ENCODE measurements around the gene SAE1. TPM values are rescaled to one million over a fixed set of nuclear protein-coding genes. Genes with fewer than 3 reads are reported as not detected.

The SAE1 gene
- total and polyA plus RNA-seq, 10 of the 15 experiments (the other 5 are each of a cell fraction or from before 2014, with no cell fraction given), result 62.0 to 246 (median 148) TPM

- TF ChIP-seq SUPT20H (IDR thresholded peaks at IDR 0.05; ENCODE audit: borderline replicate concordance, control insufficient read depth, low read depth, low read length), result no peak
- TF ChIP-seq ZNF384 (IDR thresholded peaks at IDR 0.05; ENCODE audit: borderline replicate concordance, low read depth, low read length), result no peak
- no peak for TF ChIP-seq ATF7 (IDR thresholded peaks at IDR 0.05; ENCODE audit: low read depth)
- TF ChIP-seq RBBP5 (conservative IDR thresholded peaks at IDR 0.05), result no peak
- TF ChIP-seq, protein P1, sequence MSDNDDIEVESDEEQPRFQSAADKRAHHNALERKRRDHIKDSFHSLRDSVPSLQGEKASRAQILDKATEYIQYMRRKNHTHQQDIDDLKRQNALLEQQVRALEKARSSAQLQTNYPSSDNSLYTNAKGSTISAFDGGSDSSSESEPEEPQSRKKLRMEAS (IDR thresholded peaks at IDR 0.05; ENCODE audit: low read depth, low read length), result no peak
- no peak for TF ChIP-seq POLR2AphosphoS5 (IDR thresholded peaks at IDR 0.05; ENCODE audit: low read length)
- TF ChIP-seq MEF2B (IDR thresholded peaks at IDR 0.05; ENCODE audit: partially characterized antibody, poor library complexity, severe bottlenecking), result no peak
- TF ChIP-seq BCL3 (IDR thresholded peaks at IDR 0.05; ENCODE audit: borderline replicate concordance, insufficient read depth, low read depth, low read length, poor library complexity, severe bottlenecking), result no peak
- TF ChIP-seq CEBPB (IDR thresholded peaks at IDR 0.05; ENCODE audit: borderline replicate concordance in 1 of 2, low read depth in 2 of 2, low read length in 2 of 2), result no peak
- TF ChIP-seq, protein P2, sequence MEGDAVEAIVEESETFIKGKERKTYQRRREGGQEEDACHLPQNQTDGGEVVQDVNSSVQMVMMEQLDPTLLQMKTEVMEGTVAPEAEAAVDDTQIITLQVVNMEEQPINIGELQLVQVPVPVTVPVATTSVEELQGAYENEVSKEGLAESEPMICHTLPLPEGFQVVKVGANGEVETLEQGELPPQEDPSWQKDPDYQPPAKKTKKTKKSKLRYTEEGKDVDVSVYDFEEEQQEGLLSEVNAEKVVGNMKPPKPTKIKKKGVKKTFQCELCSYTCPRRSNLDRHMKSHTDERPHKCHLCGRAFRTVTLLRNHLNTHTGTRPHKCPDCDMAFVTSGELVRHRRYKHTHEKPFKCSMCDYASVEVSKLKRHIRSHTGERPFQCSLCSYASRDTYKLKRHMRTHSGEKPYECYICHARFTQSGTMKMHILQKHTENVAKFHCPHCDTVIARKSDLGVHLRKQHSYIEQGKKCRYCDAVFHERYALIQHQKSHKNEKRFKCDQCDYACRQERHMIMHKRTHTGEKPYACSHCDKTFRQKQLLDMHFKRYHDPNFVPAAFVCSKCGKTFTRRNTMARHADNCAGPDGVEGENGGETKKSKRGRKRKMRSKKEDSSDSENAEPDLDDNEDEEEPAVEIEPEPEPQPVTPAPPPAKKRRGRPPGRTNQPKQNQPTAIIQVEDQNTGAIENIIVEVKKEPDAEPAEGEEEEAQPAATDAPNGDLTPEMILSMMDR (IDR thresholded peaks at IDR 0.05 in 2 of 3, conservative IDR thresholded peaks at IDR 0.05 in 1 of 3; ENCODE audit: control insufficient read depth in 2 of 3, extremely low read depth in 1 of 3, insufficient read depth in 1 of 3, low read depth in 3 of 3, low read length in 3 of 3), result no peak
- TF ChIP-seq CREB1 (IDR thresholded peaks at IDR 0.05; ENCODE audit: low read depth), result no peak
- TF ChIP-seq PAX8 (IDR thresholded peaks at IDR 0.05), result no peak
- no peak for TF ChIP-seq KLF5 (IDR thresholded peaks at IDR 0.05; ENCODE audit: partially characterized antibody)
- TF ChIP-seq SMAD5 (IDR thresholded peaks at IDR 0.05; ENCODE audit: low read depth), result no peak
- ChIA-PET POLR2A (no interaction called here), RAD21 (ENCODE audit: unreplicated experiment) (no interaction called here), CTCF (interaction anchor here (1.5 kb wide), 1 partner anchor 23 kb away, joined by 7 read pairs; no protein-coding TSS in a partner anchor), SMC1A (ENCODE audit: uncharacterized antibody, unreplicated experiment) (interaction anchor here (0.5 kb wide), 1 partner anchor 40 kb away, joined by 3 read pairs; no protein-coding TSS in a partner anchor)
- Histone ChIP-seq H3K27me3 (replicated peaks in 1 of 2; ENCODE audit: control insufficient read depth in 2 of 2, insufficient read depth in 2 of 2, low read length in 1 of 2) (no peaks in the 10 kb centered on the region), H3K27ac (ENCODE audit: control insufficient read depth, insufficient read depth) (no peak overlapping the region), H2AFZ (ENCODE audit: control insufficient read depth, low read depth, low read length) (no peak overlapping the region), H3K4me3 (no peak overlapping the region), H3K4me1 (ENCODE audit: control insufficient read depth, insufficient read depth, low read length) (peaks cover 5% of the 10 kb centered on the region), H3K9me3 (replicated peaks; ENCODE audit: control insufficient read depth, insufficient read depth, low read length) (no peaks in the 10 kb centered on the region), H4K20me1 (ENCODE audit: control insufficient read depth, insufficient read depth) (no peaks in the 10 kb centered on the region), H3K79me2 (ENCODE audit: control insufficient read depth, insufficient read depth, low read length) (peaks cover 1% of the 10 kb centered on the region; the same call in 1 of the 2 replicates), H3K9ac (ENCODE audit: control insufficient read depth, insufficient read depth, low read length) (no peak overlapping the region), H3K36me3 (ENCODE audit: control insufficient read depth in 2 of 2, insufficient read depth in 2 of 2, low read length in 1 of 2) (peaks cover 6 to 8% of the 10 kb centered on the region in 2 experiments), H3K4me2 (ENCODE audit: control insufficient read depth, insufficient read depth) (no peak overlapping the region)
- in situ Hi-C loops (cut with MboI), result no loop called here
- ATAC-seq, result no peak
- intact Hi-C loops (cut with micrococcal nuclease; ENCODE audit: unreplicated experiment), result no loop called here
- WGBS (ENCODE audit: insufficient coverage, insufficient replicate concordance, low lambda C conversion rate, missing lambda C conversion rate), result 81% methylated on average over 28 of the region's 33 CpGs
- FAIRE-seq, result no peak
- DNase-seq (ENCODE audit: low read depth, low spot score), result no peak
- BruUV-seq (replicated peaks), result no TSS peak
These were observed 90.6 kb downstream of the SAE1 start for GRCh38 chr19:47221080-47221841.

Measured in GM12878 (cell line).